GM18867 (cell line): ENCODE measurements around the gene CFAP221.
A peak's percentile ranks its signal among the peaks of the same experiment; 100 is the strongest.

Experiments
- ATAC-seq: cut with Tn5 transposase; IDR thresholded peaks from one replicate; pipeline ENCODE4 v1.9.1; 2021; ENCODE audit warnings: mild to moderate bottlenecking, moderate library complexity; ENCODE audit not compliant: unreplicated experiment

The CFAP221 gene

GRCh38 chr2:119638685-119639554 lies 94.7 kb downstream of the CFAP221 start:
- no peak for ATAC-seq

- ATAC-seq, result peak; percentile 96
Measured at GRCh38 chr2:119641562-119642258, 97.5 kb downstream of the CFAP221 start.

GRCh38 chr2:119644186-119644585 lies 99.9 kb downstream of the CFAP221 start:
- no peak for ATAC-seq

- no peak for ATAC-seq
Measured at GRCh38 chr2:119645173-119645855, 101.1 kb downstream of the CFAP221 start.

- no peak for ATAC-seq
Measured at GRCh38 chr2:119646149-119646548, 101.9 kb downstream of the CFAP221 start.

- peak; percentile 97 for ATAC-seq
Measured at GRCh38 chr2:119647440-119648169, 103.4 kb downstream of the CFAP221 start.

GRCh38 chr2:119649364-119649917 lies 105.2 kb downstream of the CFAP221 start:
- no peak for ATAC-seq

GRCh38 chr2:119650206-119650605 lies 106.0 kb downstream of the CFAP221 start:
- ATAC-seq, result no peak

GRCh38 chr2:119650846-119651370 lies 106.7 kb downstream of the CFAP221 start:
- no peak for ATAC-seq

GRCh38 chr2:119657466-119658145 lies 113.4 kb downstream of the CFAP221 start:
- ATAC-seq, result no peak

- no peak for ATAC-seq
Measured at GRCh38 chr2:119659601-119660342, 115.5 kb downstream of the CFAP221 start.

- ATAC-seq, result no peak
Measured at GRCh38 chr2:119660343-119660658, 116.1 kb downstream of the CFAP221 start.

GRCh38 chr2:119662297-119662696 lies 118.0 kb downstream of the CFAP221 start:
- no peak for ATAC-seq

GRCh38 chr2:119668546-119668945 lies 124.3 kb downstream of the CFAP221 start:
- ATAC-seq, result no peak

GRCh38 chr2:119671016-119671415 lies 126.8 kb downstream of the CFAP221 start:
- no peak for ATAC-seq

GRCh38 chr2:119671752-119672151 lies 127.5 kb downstream of the CFAP221 start:
- no peak for ATAC-seq

GRCh38 chr2:119672161-119672862 lies 128.1 kb downstream of the CFAP221 start:
- no peak for ATAC-seq

GRCh38 chr2:119673796-119674195 lies 129.5 kb downstream of the CFAP221 start:
- ATAC-seq, result no peak
